Endometrial microvascular endothelial cells (primary cell): ENCODE data around the gene NDST1. TPM values are rescaled to one million over a fixed set of nuclear protein-coding genes. Genes with fewer than 3 reads are reported as not detected.

Experiments used
- in situ Hi-C: cut with HindIII; loops from 2 replicates; pipeline ENCODE4 v1.10.0; 2017; ENCODE audit warnings: low sequenced_read_pairs, low pct_unique_long_range_greater_than_20kb; ENCODE audit errors: inconsistent ontology term
- total RNA-seq: library from RNA; depleted of rRNA; stranded (reverse); fragments of >200 nt; gene quantifications from one replicate; pipeline ENCODE4 v1.2.3, GENCODE V29; 2015; ENCODE audit errors: inconsistent ontology term

The NDST1 gene
- total RNA-seq, 1 donor from 2014 or later, result 151 TPM

- in situ Hi-C loops, result loop anchor here (5.0 kb wide), 1 partner anchor 100 kb away; no protein-coding TSS in a partner anchor
Measured at GRCh38 chr5:150556859-150557508, 49.1 kb downstream of the NDST1 start.

- in situ Hi-C loops, result loop anchor here (5.0 kb wide), 1 partner anchor 100 kb away; no protein-coding TSS in a partner anchor
Measured at GRCh38 chr5:150557509-150557872, 49.6 kb downstream of the NDST1 start.

- in situ Hi-C loops, result loop anchor here (5.0 kb wide), 1 partner anchor 99 kb away; no protein-coding TSS in a partner anchor
Measured at GRCh38 chr5:150558088-150558621, 50.2 kb downstream of the NDST1 start.

GRCh38 chr5:150559088-150559487, 51.2 kb downstream of the NDST1 start:
- in situ Hi-C loops, result loop anchor here (5.0 kb wide), 1 partner anchor 98 kb away; no protein-coding TSS in a partner anchor

- in situ Hi-C loops, result loop anchor here (5.0 kb wide), 1 partner anchor 98 kb away; no protein-coding TSS in a partner anchor
Measured at GRCh38 chr5:150559701-150560100, 51.8 kb downstream of the NDST1 start.

GRCh38 chr5:150560401-150561191, 52.7 kb downstream of the NDST1 start:
- in situ Hi-C loops, result no loop called here

GRCh38 chr5:150561192-150561512, 53.2 kb downstream of the NDST1 start:
- in situ Hi-C loops, result no loop called here

- in situ Hi-C loops, result no loop called here
Measured at GRCh38 chr5:150561571-150562275, 53.8 kb downstream of the NDST1 start.

GRCh38 chr5:150562832-150563231, 54.9 kb downstream of the NDST1 start:
- in situ Hi-C loops, result no loop called here

GRCh38 chr5:150565868-150566267, 57.9 kb downstream of the NDST1 start:
- in situ Hi-C loops, result no loop called here

- in situ Hi-C loops, result no loop called here
Measured at GRCh38 chr5:150567031-150567717, 59.2 kb downstream of the NDST1 start.

GRCh38 chr5:150568663-150569062, 60.7 kb downstream of the NDST1 start:
- in situ Hi-C loops, result no loop called here

GRCh38 chr5:150570333-150570732, 62.4 kb downstream of the NDST1 start:
- in situ Hi-C loops, result no loop called here

- in situ Hi-C loops, result no loop called here
Measured at GRCh38 chr5:150571836-150572235, 63.9 kb downstream of the NDST1 start.

- in situ Hi-C loops, result no loop called here
Measured at GRCh38 chr5:150573216-150573615, 65.3 kb downstream of the NDST1 start.

GRCh38 chr5:150573867-150574817, 66.2 kb downstream of the NDST1 start:
- in situ Hi-C loops, result no loop called here

- in situ Hi-C loops, result no loop called here
Measured at GRCh38 chr5:150574818-150575547, 67.1 kb downstream of the NDST1 start.
